Measurements from ENCODE around the gene NTNG2.

NTNG2 gene

GRCh38 chr9:132268725-132269352 is 107.0 kb downstream of the NTNG2 start:
- peak; percentile 79 for DNase-seq

- peak; percentile 75 for DNase-seq
Measured at GRCh38 chr9:132269704-132270516, 108.1 kb downstream of the NTNG2 start.

- DNase-seq = no peak
Measured at GRCh38 chr9:132274861-132275260, 113.0 kb downstream of the NTNG2 start.

- no peak for DNase-seq
Measured at GRCh38 chr9:132283165-132283564, 121.3 kb downstream of the NTNG2 start.

DNA sequence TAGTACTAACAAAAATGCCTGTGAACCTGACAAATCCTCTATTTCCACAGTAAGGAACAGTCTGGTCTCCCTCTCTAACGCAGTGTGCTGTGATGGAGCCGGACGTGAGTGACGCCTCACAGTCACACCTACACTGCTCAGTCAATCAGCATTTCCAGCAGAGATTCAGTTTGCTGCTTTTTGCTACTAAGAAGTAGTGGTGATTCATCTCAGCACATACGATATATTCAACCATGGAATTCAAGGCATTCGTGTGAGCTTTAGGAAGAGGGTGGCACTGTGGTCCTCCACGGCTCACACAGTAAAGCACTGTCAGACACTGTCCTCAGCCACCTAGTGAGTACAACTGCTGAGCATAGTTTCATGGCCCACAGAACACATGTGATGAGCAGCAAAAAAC is 122.0 kb downstream of the NTNG2 start:
- no peak for DNase-seq

DNA sequence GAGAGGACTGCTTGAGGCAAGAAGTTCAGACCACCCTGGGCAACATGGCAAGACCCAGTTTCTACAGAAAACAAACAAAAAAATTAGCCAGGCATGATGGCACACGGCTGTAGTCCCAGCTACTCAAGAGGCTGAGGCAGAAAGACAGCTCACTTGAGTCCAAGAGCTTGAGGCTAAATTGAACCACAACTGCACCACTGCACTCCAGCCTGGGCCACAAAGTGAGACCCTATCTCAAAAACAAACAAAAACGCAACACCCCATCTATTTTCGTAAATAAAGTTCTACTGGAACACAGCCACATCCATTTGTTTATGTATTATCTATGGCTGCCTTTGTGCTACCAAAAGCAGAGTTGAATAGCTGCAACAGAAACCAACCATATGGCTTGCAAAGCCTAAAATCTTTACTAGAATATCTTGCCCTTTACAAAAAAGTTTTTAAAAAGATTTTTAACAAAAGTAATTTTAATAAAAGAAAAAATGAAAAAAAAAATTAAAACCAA is 125.5 kb downstream of the NTNG2 start:
- no peak for DNase-seq

- DNase-seq = no peak
Measured at GRCh38 chr9:132288361-132288760, 126.5 kb downstream of the NTNG2 start.

GRCh38 chr9:132288966-132289365 is 127.1 kb downstream of the NTNG2 start:
- no peak for DNase-seq

- no peak for DNase-seq
Measured at GRCh38 chr9:132293145-132293721, 131.4 kb downstream of the NTNG2 start.

Measured in islet precursor cell (in vitro differentiated cells).